Diencephalon (tissue), 1 donor: ENCODE data around the gene OGFR. TPM values are rescaled to one million over a fixed set of nuclear protein-coding genes. Genes with fewer than 3 reads are reported as not detected.

Source experiments
- small RNA-seq: library from RNA; depleted of rRNA; stranded (forward); fragments of <200 nt; gene quantifications from one replicate; pipeline ENCODE3, GENCODE V24; 2014
- total RNA-seq: library from RNA; depleted of rRNA; stranded (reverse); fragments of >200 nt; gene quantifications from one replicate; pipeline ENCODE4 v1.2.3, GENCODE V29; 2014

The OGFR gene
- total RNA-seq = 20.5 TPM

DNA sequence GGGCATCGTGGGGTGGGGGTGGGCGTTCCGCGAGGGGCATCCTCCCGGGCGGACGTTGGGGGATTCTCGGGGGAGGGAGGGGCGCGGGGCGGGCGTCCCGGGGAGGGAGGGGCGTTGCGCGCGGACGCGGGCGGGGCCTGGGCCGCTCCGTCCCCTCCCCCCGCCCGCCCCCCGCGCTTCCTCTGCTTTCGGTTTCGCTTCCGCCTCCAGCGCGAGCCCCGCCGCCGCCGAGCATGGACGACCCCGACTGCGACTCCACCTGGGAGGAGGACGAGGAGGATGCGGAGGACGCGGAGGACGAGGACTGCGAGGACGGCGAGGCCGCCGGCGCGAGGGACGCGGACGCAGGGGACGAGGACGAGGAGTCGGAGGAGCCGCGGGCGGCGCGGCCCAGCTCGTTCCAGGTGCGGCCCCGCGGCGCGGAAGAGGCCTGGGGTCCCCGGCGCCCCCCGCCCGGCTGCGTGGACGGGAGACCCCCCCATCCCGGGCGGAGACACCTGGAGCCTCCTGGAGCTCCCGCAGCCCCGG, at the start of gene OGFR:
OGFR (plus strand) TSS at position 209 of the 528 bp plus-strand sequence; CDS start at position 234, 25 bp downstream.

GRCh38 chr20:62816884-62817873, 12.5 kb downstream of the OGFR start, which contains the start of gene COL9A3:
Gene COL9A3 (plus strand): TSS chr20:62817050. CDS start chr20:62817065, 15 bp downstream.

GRCh38 chr20:62861726-62862336, 57.2 kb downstream of the OGFR start, which contains the start of gene TCFL5:
Gene TCFL5 (minus strand): TSS chr20:62861822. CDS start chr20:62861670, 152 bp downstream.

Small RNAs within 50 kb of the gene (small RNA-seq; reads per million reads assigned to genes)
- not detected for gene DPH3P1

Other genes starting within 250 kb of the OGFR start
- 2.1 TPM for gene SLCO4A1, start 162.3 kb upstream of the OGFR start, total RNA-seq
- 2.1 TPM for gene NTSR1, start 96.0 kb upstream of the OGFR start, total RNA-seq
- 14.8 TPM for gene MRGBP, start 8.4 kb upstream of the OGFR start, total RNA-seq
- 7.8 TPM for gene COL9A3, start 12.2 kb downstream of the OGFR start, total RNA-seq
- gene TCFL5, start 57.0 kb downstream of the OGFR start, total RNA-seq = 10.6 TPM
- gene DIDO1, start 121.7 kb downstream of the OGFR start, total RNA-seq = 42.4 TPM
- gene GID8, start 133.3 kb downstream of the OGFR start, total RNA-seq = 50.3 TPM
- 0.23 TPM for gene SLC17A9, start 147.9 kb downstream of the OGFR start, total RNA-seq
- not detected for gene BHLHE23, start 202.1 kb downstream of the OGFR start, total RNA-seq